Measurements from ENCODE around the gene LRBA. TPM values are rescaled to one million over a fixed set of nuclear protein-coding genes. Genes with fewer than 3 reads are reported as not detected.

LRBA gene
- total and polyA plus RNA-seq, 4 donors: 18.8 to 56.4 (median 33.8) TPM

- Histone ChIP-seq H3K27me3 (ENCODE audit: control insufficient read depth, insufficient read depth, low read length) (no peaks in the 10 kb centered on the region), H3K4me3 (ENCODE audit: low read depth, low read length) (no peak overlapping the region), H3K27ac (ENCODE audit: low read depth, low read length) (no peak overlapping the region), H3K4me1 (ENCODE audit: control insufficient read depth, insufficient read depth, low read length) (no peaks in the 10 kb centered on the region), H3K9me3 (ENCODE audit: control insufficient read depth, insufficient read depth, low read length) (peaks cover 2% of the 10 kb centered on the region), H3K36me3 (ENCODE audit: control insufficient read depth, insufficient read depth, low read length) (no peaks in the 10 kb centered on the region)
- no CpG with 5 or more reads among the region's 3 CpGs for WGBS (ENCODE audit: insufficient coverage)
- DNase-seq (ENCODE audit: low read depth in 4 of 6, low spot score in 6 of 6): peak in 3 of 6 donors; percentile 4 to 84 (median 9)
Observed at GRCh38 chr4:150817804-150818528, 197.1 kb downstream of the LRBA start.

- Histone ChIP-seq H3K27me3 (ENCODE audit: control insufficient read depth, insufficient read depth, low read length) (no peaks in the 10 kb centered on the region), H3K9me3 (ENCODE audit: control insufficient read depth, insufficient read depth, low read length) (peaks cover 2% of the 10 kb centered on the region), H3K27ac (ENCODE audit: low read depth, low read length) (no peak overlapping the region), H3K36me3 (ENCODE audit: control insufficient read depth, insufficient read depth, low read length) (no peaks in the 10 kb centered on the region), H3K4me3 (ENCODE audit: low read depth, low read length) (no peak overlapping the region), H3K4me1 (ENCODE audit: control insufficient read depth, insufficient read depth, low read length) (no peaks in the 10 kb centered on the region)
- WGBS (ENCODE audit: insufficient coverage): no CpG with 5 or more reads among the region's 1 CpG
- no peak for DNase-seq (ENCODE audit: low read depth in 4 of 6, low spot score in 6 of 6)
Observed at GRCh38 chr4:150817017-150817416, 198.1 kb downstream of the LRBA start.

GRCh38 chr4:150816491-150816890 lies 198.6 kb downstream of the LRBA start:
- H3K27ac ChIP-seq (ENCODE audit: low read depth, low read length): no peak overlapping the region
- no peaks in the 10 kb centered on the region for H3K27me3 ChIP-seq (ENCODE audit: control insufficient read depth, insufficient read depth, low read length)
- no peak overlapping the region for H3K4me3 ChIP-seq (ENCODE audit: low read depth, low read length)
- H3K9me3 ChIP-seq (ENCODE audit: control insufficient read depth, insufficient read depth, low read length): peaks cover 2% of the 10 kb centered on the region
- no peaks in the 10 kb centered on the region for H3K4me1 ChIP-seq (ENCODE audit: control insufficient read depth, insufficient read depth, low read length)
- no peaks in the 10 kb centered on the region for H3K36me3 ChIP-seq (ENCODE audit: control insufficient read depth, insufficient read depth, low read length)
- DNase-seq (ENCODE audit: low read depth in 4 of 6, low spot score in 6 of 6): no peak

GRCh38 chr4:150814873-150815272 lies 200.2 kb downstream of the LRBA start:
- no peaks in the 10 kb centered on the region for H3K27me3 ChIP-seq (ENCODE audit: control insufficient read depth, insufficient read depth, low read length)
- WGBS (ENCODE audit: insufficient coverage): no CpG with 5 or more reads among the region's 1 CpG
- no peak overlapping the region for H3K27ac ChIP-seq (ENCODE audit: low read depth, low read length)
- no peaks in the 10 kb centered on the region for H3K36me3 ChIP-seq (ENCODE audit: control insufficient read depth, insufficient read depth, low read length)
- DNase-seq (ENCODE audit: low read depth in 4 of 6, low spot score in 6 of 6): no peak
- H3K9me3 ChIP-seq (ENCODE audit: control insufficient read depth, insufficient read depth, low read length): peaks cover 2% of the 10 kb centered on the region
- no peak overlapping the region for H3K4me3 ChIP-seq (ENCODE audit: low read depth, low read length)
- no peaks in the 10 kb centered on the region for H3K4me1 ChIP-seq (ENCODE audit: control insufficient read depth, insufficient read depth, low read length)

- Histone ChIP-seq H3K27me3 (ENCODE audit: control insufficient read depth, insufficient read depth, low read length) (no peaks in the 10 kb centered on the region), H3K4me3 (ENCODE audit: low read depth, low read length) (no peak overlapping the region), H3K27ac (ENCODE audit: low read depth, low read length) (no peak overlapping the region), H3K36me3 (ENCODE audit: control insufficient read depth, insufficient read depth, low read length) (peaks cover 3% of the 10 kb centered on the region), H3K9me3 (ENCODE audit: control insufficient read depth, insufficient read depth, low read length) (no peaks in the 10 kb centered on the region), H3K4me1 (ENCODE audit: control insufficient read depth, insufficient read depth, low read length) (no peaks in the 10 kb centered on the region)
- 76% methylated on average over 1 of the region's 3 CpGs for WGBS (ENCODE audit: insufficient coverage)
- DNase-seq (ENCODE audit: low read depth in 4 of 6, low spot score in 6 of 6): no peak
Observed at GRCh38 chr4:150805183-150806025, 209.7 kb downstream of the LRBA start.

GRCh38 chr4:150801833-150802232 lies 213.3 kb downstream of the LRBA start:
- no peaks in the 10 kb centered on the region for H3K4me1 ChIP-seq (ENCODE audit: control insufficient read depth, insufficient read depth, low read length)
- peaks cover 3% of the 10 kb centered on the region for H3K36me3 ChIP-seq (ENCODE audit: control insufficient read depth, insufficient read depth, low read length)
- H3K9me3 ChIP-seq (ENCODE audit: control insufficient read depth, insufficient read depth, low read length): no peaks in the 10 kb centered on the region
- no peak overlapping the region for H3K4me3 ChIP-seq (ENCODE audit: low read depth, low read length)
- 100% methylated on average over 2 of the region's 4 CpGs for WGBS (ENCODE audit: insufficient coverage)
- H3K27me3 ChIP-seq (ENCODE audit: control insufficient read depth, insufficient read depth, low read length): no peaks in the 10 kb centered on the region
- H3K27ac ChIP-seq (ENCODE audit: low read depth, low read length): no peak overlapping the region
- no peak for DNase-seq (ENCODE audit: low read depth in 4 of 6, low spot score in 6 of 6)

GRCh38 chr4:150799207-150799606 lies 215.9 kb downstream of the LRBA start:
- Histone ChIP-seq H3K4me3 (ENCODE audit: low read depth, low read length) (no peak overlapping the region), H3K9me3 (ENCODE audit: control insufficient read depth, insufficient read depth, low read length) (no peaks in the 10 kb centered on the region), H3K36me3 (ENCODE audit: control insufficient read depth, insufficient read depth, low read length) (no peaks in the 10 kb centered on the region), H3K27me3 (ENCODE audit: control insufficient read depth, insufficient read depth, low read length) (no peaks in the 10 kb centered on the region), H3K4me1 (ENCODE audit: control insufficient read depth, insufficient read depth, low read length) (no peaks in the 10 kb centered on the region), H3K27ac (ENCODE audit: low read depth, low read length) (no peak overlapping the region)
- DNase-seq (ENCODE audit: low read depth in 4 of 6, low spot score in 6 of 6): peak in 1 of 6 donors; percentile 44
- WGBS (ENCODE audit: insufficient coverage): 100% methylated on average over 1 of the region's 2 CpGs

- Histone ChIP-seq H3K4me3 (ENCODE audit: low read depth, low read length) (no peak overlapping the region), H3K36me3 (ENCODE audit: control insufficient read depth, insufficient read depth, low read length) (no peaks in the 10 kb centered on the region), H3K27ac (ENCODE audit: low read depth, low read length) (no peak overlapping the region), H3K4me1 (ENCODE audit: control insufficient read depth, insufficient read depth, low read length) (no peaks in the 10 kb centered on the region), H3K9me3 (ENCODE audit: control insufficient read depth, insufficient read depth, low read length) (no peaks in the 10 kb centered on the region), H3K27me3 (ENCODE audit: control insufficient read depth, insufficient read depth, low read length) (no peaks in the 10 kb centered on the region)
- DNase-seq (ENCODE audit: low read depth in 4 of 6, low spot score in 6 of 6): peak in 1 of 6 donors; percentile 45
- no CpG with 5 or more reads among the region's 2 CpGs for WGBS (ENCODE audit: insufficient coverage)
Observed at GRCh38 chr4:150794706-150795105, 220.4 kb downstream of the LRBA start.

GRCh38 chr4:150789864-150790263 lies 225.2 kb downstream of the LRBA start:
- Histone ChIP-seq H3K27me3 (ENCODE audit: control insufficient read depth, insufficient read depth, low read length) (no peaks in the 10 kb centered on the region), H3K4me3 (ENCODE audit: low read depth, low read length) (no peak overlapping the region), H3K4me1 (ENCODE audit: control insufficient read depth, insufficient read depth, low read length) (no peaks in the 10 kb centered on the region), H3K9me3 (ENCODE audit: control insufficient read depth, insufficient read depth, low read length) (no peaks in the 10 kb centered on the region), H3K36me3 (ENCODE audit: control insufficient read depth, insufficient read depth, low read length) (no peaks in the 10 kb centered on the region), H3K27ac (ENCODE audit: low read depth, low read length) (no peak overlapping the region)
- DNase-seq (ENCODE audit: low read depth in 4 of 6, low spot score in 6 of 6): peak in 3 of 6 donors; percentile 1 to 87 (median 11)

- Histone ChIP-seq H3K9me3 (ENCODE audit: control insufficient read depth, insufficient read depth, low read length) (no peaks in the 10 kb centered on the region), H3K4me3 (ENCODE audit: low read depth, low read length) (no peak overlapping the region), H3K27ac (ENCODE audit: low read depth, low read length) (no peak overlapping the region), H3K4me1 (ENCODE audit: control insufficient read depth, insufficient read depth, low read length) (peaks cover 4% of the 10 kb centered on the region), H3K27me3 (ENCODE audit: control insufficient read depth, insufficient read depth, low read length) (no peaks in the 10 kb centered on the region), H3K36me3 (ENCODE audit: control insufficient read depth, insufficient read depth, low read length) (no peaks in the 10 kb centered on the region)
- WGBS (ENCODE audit: insufficient coverage): 75% methylated on average over 4 of the region's 8 CpGs
- DNase-seq (ENCODE audit: low read depth in 4 of 6, low spot score in 6 of 6): no peak
Observed at GRCh38 chr4:150784939-150785338, 230.1 kb downstream of the LRBA start.
